Astrocyte of the spinal cord (primary cell): ENCODE results near the gene GOLGA6L7.
"Not testable (repeated sequence)": the region's sequence is repeated elsewhere in the genome, so short reads cannot be mapped to it uniquely, and the experiment has no call there.

Experiments used
- DNase-seq: peaks from one replicate; pipeline ENCODE4 v3.0.0; 2011; ENCODE audit warnings: low read depth, low spot score
- H3K4me3 ChIP-seq: 2 replicates; pipeline ENCODE4 v1.5.1; 2011; ENCODE audit warnings: low read depth, mild to moderate bottlenecking, low read length, moderate library complexity
- in situ Hi-C: cut with HindIII; loops from 2 replicates; pipeline ENCODE4 v1.10.0; 2017; ENCODE audit warnings: low sequenced_read_pairs
- TF ChIP-seq, protein P1 (sequence below): IDR thresholded peaks from 2 replicates; pipeline ENCODE4 v1.5.1; 2012; ENCODE audit warnings: low read depth, mild to moderate bottlenecking, low read length, inconsistent platforms

The GOLGA6L7 gene

DNA sequence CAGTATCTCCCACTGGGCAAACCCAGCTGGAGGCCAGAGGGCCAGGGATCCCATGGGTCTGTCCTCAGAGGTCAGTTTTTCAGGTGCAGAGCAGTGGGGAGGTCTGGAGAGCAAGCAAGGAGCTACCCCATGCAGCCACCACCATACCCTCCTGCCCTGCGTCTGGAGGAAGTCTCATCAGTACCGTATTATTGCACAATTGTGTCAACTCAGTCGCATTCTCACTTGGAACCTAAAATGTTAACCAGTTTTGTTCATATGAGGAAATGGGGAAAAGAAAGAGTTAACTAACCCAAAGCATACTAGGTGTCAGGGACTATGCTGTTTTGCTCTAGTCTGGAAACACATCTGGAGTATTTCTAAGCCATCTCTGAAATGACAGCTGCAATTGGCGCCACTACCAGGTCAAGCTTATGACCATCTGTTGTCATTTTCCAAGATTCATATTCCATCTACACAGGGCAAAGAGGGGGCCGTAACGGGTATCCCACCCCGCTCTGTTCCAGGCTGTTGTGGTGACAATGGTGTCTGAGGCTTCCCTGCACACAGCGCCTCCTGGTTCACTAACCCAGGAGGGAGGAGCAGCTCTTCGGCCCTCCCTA lies 20.4 kb upstream of the GOLGA6L7 start:
- no peak for DNase-seq
- H3K4me3 ChIP-seq: no peak overlapping the region
- TF ChIP-seq, protein P1, sequence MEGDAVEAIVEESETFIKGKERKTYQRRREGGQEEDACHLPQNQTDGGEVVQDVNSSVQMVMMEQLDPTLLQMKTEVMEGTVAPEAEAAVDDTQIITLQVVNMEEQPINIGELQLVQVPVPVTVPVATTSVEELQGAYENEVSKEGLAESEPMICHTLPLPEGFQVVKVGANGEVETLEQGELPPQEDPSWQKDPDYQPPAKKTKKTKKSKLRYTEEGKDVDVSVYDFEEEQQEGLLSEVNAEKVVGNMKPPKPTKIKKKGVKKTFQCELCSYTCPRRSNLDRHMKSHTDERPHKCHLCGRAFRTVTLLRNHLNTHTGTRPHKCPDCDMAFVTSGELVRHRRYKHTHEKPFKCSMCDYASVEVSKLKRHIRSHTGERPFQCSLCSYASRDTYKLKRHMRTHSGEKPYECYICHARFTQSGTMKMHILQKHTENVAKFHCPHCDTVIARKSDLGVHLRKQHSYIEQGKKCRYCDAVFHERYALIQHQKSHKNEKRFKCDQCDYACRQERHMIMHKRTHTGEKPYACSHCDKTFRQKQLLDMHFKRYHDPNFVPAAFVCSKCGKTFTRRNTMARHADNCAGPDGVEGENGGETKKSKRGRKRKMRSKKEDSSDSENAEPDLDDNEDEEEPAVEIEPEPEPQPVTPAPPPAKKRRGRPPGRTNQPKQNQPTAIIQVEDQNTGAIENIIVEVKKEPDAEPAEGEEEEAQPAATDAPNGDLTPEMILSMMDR: no peak
- in situ Hi-C loops: no loop called here

DNA sequence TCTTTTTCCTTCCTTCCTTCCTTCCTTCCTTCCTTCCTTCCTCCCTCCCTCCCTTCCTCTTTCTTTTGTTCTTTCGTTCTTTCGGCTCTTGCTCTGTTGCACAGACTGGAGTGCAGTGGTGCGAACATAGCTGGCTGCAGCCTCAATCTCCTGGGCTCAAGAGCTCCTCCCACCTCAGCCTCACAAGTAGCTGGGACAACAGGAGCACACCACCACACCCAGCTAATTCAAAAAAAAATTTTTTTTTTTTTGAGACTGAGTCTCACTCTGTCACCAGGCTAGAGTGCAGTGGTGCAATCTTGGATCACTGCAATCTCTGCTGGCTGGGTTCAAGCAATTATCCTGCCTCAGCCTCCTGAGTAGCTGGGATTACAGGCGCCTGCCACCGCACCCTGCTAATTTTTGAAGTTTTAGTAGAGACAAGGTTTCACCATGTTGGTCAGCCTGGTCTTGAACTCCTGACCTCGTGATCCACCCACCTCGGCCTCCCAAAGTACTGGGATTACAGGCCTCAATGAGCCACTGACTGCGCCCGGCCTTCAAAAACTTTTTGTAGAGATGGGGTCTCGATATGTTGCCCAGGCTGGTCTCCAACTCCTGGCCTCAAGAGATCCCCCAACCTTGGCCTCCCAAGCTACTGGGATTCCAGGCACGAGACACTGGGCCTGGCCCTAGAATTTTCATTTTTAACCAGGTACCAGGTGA lies 13.3 kb upstream of the GOLGA6L7 start:
- DNase-seq, in situ Hi-C loops, H3K4me3 ChIP-seq: not testable (repeated sequence)

DNA sequence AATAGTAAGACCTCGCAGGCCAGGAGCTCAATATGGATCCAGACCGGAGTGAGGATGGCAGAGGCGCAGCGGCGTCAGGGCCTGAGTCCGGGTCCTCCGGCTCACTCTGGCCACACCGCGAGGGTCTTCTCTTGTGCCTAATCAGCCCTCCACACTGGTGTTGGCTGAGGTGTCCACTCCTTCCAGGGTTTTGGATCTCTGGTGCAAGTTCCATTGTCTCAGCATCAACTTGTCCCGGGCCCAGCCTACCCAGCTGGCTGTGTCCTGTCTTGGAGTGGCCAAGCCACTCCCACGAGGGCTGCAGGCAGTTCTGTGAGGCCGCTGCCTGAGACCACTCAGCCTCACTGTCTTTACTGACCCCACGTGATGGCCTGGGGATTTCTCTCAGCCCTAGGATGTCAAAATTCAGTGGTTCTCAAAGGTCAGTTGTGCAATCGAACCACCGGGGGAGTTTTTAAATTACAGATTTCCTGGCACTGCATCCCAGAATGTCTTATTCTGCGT lies 12.6 kb upstream of the GOLGA6L7 start:
- DNase-seq: no peak
- TF ChIP-seq, protein P1: no peak
- H3K4me3 ChIP-seq: no peak overlapping the region
- in situ Hi-C loops: no loop called here

DNA sequence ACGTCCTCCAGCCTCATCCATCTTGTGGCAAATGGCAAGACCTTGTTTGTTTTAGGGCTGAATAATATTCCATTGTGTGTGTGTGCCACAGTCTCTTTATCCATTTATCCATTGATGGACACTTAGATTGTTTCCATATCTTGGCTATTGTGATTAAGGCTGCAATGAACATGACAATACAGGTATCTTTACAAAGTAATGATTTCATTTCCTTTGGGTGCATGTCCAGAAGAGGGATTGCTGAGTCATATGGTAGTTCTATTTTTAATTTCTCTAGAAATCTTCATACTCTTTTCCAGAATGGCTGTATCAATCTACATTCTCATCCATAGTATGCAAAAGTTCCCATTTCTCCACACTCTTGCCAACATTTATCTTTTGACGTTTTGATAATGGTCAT lies 6.1 kb upstream of the GOLGA6L7 start:
- DNase-seq, H3K4me3 ChIP-seq, in situ Hi-C loops: not testable (repeated sequence)

DNA sequence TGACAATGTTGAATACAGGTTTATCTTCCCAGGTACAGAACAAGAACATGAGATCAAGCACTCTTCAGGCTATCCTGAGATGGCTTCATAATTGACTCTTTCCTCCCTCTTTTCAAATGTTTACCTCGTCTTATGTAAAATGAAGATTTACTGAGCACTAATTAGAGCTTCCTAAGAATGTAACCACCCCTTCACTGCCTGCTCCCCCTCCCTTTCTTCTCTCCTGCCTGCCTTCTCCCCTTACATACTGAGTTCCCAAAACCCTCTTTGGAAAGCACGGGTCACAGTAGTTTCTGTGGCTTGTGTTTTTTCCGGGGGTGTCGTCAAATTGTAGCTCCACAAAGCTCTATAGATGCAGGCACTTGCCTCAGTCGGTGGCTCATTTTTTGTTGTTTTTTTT lies 5.2 kb upstream of the GOLGA6L7 start:
- DNase-seq, in situ Hi-C loops, H3K4me3 ChIP-seq: not testable (repeated sequence)

DNA sequence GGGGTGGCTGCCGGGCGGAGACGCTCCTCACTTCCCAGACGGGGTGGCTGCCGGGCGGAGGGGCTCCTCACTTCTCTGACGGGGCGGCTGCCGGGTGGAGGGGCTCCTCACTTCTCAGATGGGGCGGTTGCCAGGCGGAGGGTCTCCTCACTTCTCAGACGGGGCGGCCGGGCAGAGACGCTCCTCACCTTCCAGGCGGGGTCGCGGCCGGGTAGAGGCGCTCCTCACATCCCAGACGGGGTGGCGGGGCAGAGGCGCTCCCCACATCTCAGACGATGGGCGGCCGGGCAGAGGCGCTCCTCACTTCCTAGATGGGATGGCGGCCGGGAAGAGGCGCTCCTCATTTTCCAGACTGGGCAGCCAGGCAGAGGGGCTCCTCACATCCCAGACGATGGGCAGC lies 1.3 kb upstream of the GOLGA6L7 start:
- H3K4me3 ChIP-seq, in situ Hi-C loops, DNase-seq: not testable (repeated sequence)

DNA sequence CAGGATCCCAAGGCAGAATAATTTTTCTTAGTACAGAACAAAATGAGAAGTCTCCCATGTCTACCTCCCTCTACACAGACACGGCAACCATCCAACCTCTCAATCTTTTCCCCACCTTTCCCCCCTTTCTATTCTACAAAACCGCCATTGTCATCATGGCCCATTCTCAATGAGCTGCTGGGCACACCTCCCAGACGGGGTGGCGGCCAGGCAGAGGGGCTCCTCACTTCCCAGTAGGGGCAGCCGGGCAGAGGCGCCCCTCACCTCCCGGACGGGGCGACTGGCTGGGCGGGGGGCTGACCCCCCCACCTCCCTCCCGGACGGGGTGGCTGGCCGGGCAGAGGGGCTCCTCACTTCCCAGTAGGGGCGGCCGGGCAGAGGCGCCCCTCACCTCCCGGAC lies 827 bp upstream of the GOLGA6L7 start:
- H3K4me3 ChIP-seq, in situ Hi-C loops, DNase-seq: not testable (repeated sequence)

DNA sequence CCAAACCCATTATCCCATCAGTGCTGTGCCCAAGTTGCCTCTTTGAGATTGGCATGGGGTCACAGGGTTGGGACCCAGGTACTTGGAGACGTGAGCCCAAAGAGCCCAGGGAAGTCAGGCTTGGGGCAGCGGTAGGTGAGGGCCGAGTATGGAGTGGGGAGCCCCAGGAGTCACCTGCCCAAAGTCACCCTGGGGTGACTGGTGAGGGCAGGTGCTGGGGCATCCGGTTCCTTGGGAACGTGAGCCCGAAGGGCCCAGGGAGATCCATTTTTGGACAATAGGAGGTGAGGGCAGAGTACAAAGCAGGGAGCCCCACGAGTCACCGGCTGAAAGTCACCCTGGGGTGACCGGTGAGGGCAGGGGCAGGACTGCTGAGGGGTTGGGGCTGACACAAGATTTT lies 485 bp downstream of the GOLGA6L7 start:
- DNase-seq, H3K4me3 ChIP-seq, in situ Hi-C loops: not testable (repeated sequence)

DNA sequence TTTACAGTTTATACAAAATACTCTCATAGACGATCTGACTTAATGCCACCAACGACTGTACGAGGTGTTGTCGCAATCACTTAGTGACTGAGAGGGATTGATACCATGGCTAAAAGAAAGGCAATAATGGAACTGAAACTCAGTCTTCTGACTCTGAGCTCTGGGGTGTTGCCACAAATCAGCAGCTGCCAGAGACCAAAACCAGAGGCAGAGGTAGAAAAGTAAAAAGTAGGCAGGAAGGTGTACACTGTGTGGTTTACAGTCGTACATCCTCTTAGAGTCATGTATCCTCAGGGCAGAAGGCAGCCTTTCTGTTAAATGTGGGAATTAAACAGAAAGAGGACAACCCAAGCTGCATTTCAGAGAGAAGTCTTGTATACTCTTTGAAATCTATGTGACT lies 1.2 kb downstream of the GOLGA6L7 start:
- H3K4me3 ChIP-seq, in situ Hi-C loops, DNase-seq: not testable (repeated sequence)

DNA sequence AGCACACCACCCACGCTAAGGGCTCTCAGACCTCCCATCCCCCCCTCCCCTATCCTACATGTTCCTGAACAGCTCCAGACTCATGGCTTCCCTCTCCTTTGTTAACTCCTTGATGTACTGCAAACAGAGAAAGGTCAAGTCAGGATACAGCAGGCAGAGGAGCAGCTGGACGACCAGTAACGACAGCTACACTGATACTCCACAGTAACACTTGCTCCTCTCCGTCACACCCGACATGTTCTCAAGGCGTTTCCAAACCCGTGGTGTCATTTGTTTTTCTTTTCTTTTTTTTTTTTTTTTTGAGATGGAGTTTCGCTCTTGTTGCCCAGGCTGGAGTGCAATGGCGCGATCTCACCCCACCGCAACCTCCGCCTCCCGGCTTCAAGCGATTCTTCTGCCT lies 4.3 kb downstream of the GOLGA6L7 start:
- in situ Hi-C loops, DNase-seq, H3K4me3 ChIP-seq: not testable (repeated sequence)

DNA sequence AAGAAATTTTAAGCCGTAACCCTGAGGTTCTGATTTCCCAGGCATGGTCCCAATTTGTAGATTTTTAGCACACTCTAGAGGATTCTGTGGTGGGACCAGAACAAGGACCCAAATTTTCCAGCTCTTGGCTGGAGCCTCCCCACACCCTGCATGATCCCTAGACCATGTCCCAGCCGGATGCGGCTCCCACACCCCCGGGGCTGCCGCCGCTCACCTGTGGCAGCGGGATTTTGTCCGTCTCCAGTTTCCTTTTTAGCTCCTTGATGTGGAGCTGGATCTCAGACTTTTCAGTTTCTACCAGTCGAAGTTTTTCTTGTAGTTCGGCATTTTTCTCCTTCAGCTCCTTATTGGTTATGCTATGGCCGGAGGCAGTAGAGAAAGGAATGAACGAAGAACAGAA lies 4.9 kb downstream of the GOLGA6L7 start:
- H3K4me3 ChIP-seq, in situ Hi-C loops, DNase-seq: not testable (repeated sequence)

DNA sequence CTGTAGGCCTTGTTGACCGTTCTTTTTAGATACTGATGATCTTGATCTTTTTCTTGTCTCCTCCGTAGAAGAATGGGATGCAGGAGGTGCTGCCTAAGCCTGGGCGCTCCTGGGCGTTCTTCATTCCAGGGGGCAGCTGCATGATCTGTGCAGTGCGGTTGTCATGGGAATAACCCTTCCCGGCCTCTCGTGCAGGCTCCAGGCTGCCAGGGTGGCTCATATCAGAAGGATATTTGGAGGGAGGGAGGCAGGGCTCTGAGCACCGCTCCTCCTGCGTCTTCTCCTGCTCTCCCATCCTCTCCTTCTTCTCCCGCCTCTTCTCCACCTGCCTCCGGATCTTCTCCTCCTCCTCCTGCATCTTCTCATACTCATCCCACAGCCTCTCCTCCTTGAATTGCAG lies 6.2 kb downstream of the GOLGA6L7 start:
- H3K4me3 ChIP-seq, DNase-seq, in situ Hi-C loops: not testable (repeated sequence)

DNA sequence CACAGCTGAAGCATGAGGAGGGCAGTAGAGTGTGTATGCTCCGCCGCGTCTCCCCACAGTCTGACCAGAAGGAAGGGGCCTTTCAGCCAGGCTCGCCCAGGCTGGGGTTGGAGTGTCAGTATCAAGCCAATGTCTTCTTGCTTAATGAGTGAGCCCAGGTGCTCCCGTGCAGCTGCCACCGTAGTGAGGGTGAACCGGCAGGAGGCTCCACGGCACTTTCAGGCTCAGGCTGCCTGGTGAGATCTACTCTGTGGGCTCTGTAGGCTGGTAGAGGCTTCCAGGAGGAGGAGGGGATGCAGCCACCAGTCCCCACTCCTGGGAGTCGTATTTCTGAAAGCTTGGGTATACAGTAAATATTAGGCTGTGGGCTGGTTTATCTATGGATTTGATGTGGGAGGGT lies 8.2 kb downstream of the GOLGA6L7 start:
- H3K4me3 ChIP-seq, in situ Hi-C loops, DNase-seq: not testable (repeated sequence)

DNA sequence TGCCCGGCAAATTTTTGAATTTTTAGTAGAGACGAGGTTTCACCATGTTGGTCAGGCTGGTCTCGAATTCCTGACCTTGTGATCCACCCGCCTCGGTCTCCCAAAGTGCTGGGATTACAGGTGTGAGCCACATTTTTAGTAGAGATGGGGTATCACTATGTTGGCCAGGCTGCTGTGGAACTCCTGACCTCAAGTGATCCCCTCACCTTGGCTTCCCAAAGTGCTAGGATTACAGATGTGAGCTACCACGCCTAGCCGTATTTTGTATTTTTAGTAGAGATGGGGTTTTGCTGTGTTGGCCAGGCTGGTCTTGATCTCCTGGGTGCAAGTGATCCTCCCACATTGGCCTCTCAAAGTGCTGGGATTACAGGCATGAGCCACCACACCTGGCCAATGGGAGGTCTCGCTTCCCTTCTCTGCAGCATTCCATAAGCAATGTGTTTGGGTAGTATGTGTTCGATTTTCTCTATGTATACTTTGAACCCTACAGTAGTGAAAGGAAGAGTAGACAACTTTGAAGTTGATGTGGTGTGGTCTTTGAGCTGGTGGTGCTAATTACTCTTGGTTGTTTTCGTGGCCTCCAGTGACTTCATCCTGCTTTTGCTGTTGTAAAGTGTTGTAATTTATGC lies 13.4 kb downstream of the GOLGA6L7 start:
- H3K4me3 ChIP-seq: not testable (repeated sequence)

DNA sequence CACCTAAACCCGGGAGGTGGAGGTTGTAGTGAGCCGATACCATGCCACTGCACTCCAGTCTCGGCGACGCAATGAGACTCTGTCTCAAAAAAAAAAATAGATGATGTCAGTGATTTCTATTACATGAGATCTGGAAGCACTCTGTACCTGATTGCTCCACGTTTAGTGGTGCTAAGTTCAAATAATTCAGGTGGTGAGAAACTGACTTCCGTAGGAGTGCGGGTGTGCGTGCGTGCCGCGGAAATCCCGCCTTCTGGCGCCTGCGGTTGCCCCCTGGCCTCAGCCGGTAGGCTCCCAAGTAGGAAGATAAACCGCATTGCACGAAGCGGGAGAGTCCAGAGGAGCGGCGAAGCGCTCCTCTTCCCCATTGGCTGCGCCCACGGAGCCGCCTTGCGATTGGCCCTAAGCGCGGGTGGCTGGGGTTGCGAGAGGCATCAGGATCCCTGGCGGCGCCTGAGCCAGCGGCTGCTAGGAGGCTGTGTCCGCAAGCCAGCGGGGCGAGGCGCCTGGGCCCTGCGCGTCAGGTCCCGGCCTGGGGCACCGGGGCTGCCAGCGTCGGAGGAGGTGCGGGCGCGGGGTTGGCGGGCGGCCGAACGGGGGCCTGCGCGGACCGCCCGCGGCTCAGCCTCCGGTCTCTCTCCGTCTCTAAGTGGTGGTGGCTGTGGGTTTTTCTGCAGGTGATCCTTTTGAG lies 16.4 kb downstream of the GOLGA6L7 start:
- peak overlapping the region; percentile 39 for H3K4me3 ChIP-seq
- peak; percentile 70 for DNase-seq
- in situ Hi-C loops: not testable (repeated sequence)

More for the DNA sequence above, 13.4 kb downstream of the GOLGA6L7 start:
- in situ Hi-C loops, DNase-seq: not testable (repeated sequence)
